IMR-90 (cell line): ENCODE results near the gene KRT82. TPM values are rescaled to one million over a fixed set of nuclear protein-coding genes. Genes with fewer than 3 reads are reported as not detected.

ENCODE experiments used
- ATAC-seq: fragments of 200-7000 bp; cut with Tn5 transposase; 2 replicates; pipeline ENCODE4 v1.9.1; 2020; ENCODE audit warnings: low read depth, mild to moderate bottlenecking, moderate library complexity
- BruUV-seq: library from RNA; stranded (reverse); fragments of 400-500 nt; replicated peaks from 2 replicates; lab custom pipeline; 2021; lab: Mats Ljungman, UMichigan
- CTCF ChIA-PET: fragments of 300-600 bp; formaldehyde crosslinking; extraction: SDS; loops from one replicate; lab custom pipeline; 2021; ENCODE audit warnings: antibody characterized with exemption; lab: Yijun Ruan, JAX
- POLR2A ChIA-PET: fragments of 300-600 bp; sonication (Branson Sonifier 250); formaldehyde crosslinking; loops from one replicate; lab custom pipeline; 2022; ENCODE audit warnings: antibody characterized with exemption; ENCODE audit not compliant: unreplicated experiment; lab: Charles Lee
- DNase-seq: peaks from one replicate; pipeline ENCODE4 v3.0.0; 2013
- H2AFZ ChIP-seq: replicated peaks from 2 replicates; pipeline ENCODE3; 2013; ENCODE audit warnings: low read length, mild to moderate bottlenecking; ENCODE audit not compliant: poor library complexity
- H2AK5ac ChIP-seq: 2 replicates; pipeline ENCODE4 v1.6.1; 2013; ENCODE audit warnings: low read depth, low read length, inconsistent platforms
- H2AK9ac ChIP-seq: replicated peaks from 2 replicates; pipeline ENCODE3; 2013; ENCODE audit warnings: mild to moderate bottlenecking, low read depth, low read length, moderate library complexity; ENCODE audit not compliant: poor library complexity
- H2BK120ac ChIP-seq: 2 replicates; pipeline ENCODE4 v1.6.1; 2013; ENCODE audit warnings: low read depth, low read length, inconsistent platforms
- H2BK15ac ChIP-seq: 3 replicates; pipeline ENCODE4 v1.6.1; 2013; ENCODE audit warnings: low read depth, low read length, inconsistent platforms
- H2BK20ac ChIP-seq: 2 replicates; pipeline ENCODE4 v1.6.1; 2013; ENCODE audit warnings: low read depth, mild to moderate bottlenecking, inconsistent platforms, low read length, moderate library complexity
- H2BK5ac ChIP-seq: 2 replicates; pipeline ENCODE4 v1.6.1; 2013; ENCODE audit warnings: mild to moderate bottlenecking, low read depth, low read length, inconsistent platforms; ENCODE audit not compliant: poor library complexity, severe bottlenecking
- H3K14ac ChIP-seq: replicated peaks from 2 replicates; pipeline ENCODE4 v1.6.1; 2013; ENCODE audit warnings: low read depth, low read length, inconsistent platforms
- H3K18ac ChIP-seq: 2 replicates; pipeline ENCODE4 v1.6.1; 2013; ENCODE audit warnings: low read depth, low read length, control low read depth
- H3K23ac ChIP-seq: 2 replicates; pipeline ENCODE4 v1.6.1; 2013; ENCODE audit warnings: low read depth, low read length, inconsistent platforms
- H3K27ac ChIP-seq: 2 replicates; pipeline ENCODE4 v1.5.1; 2013; ENCODE audit warnings: mild to moderate bottlenecking, control low read depth, low read length; ENCODE audit not compliant: insufficient read depth
- H3K27me3 ChIP-seq: 2 replicates; pipeline ENCODE4 v1.6.1; 2013; ENCODE audit warnings: low read length; ENCODE audit not compliant: control insufficient read depth, insufficient read depth
- H3K36me3 ChIP-seq: 2 replicates; pipeline ENCODE4 v1.6.1; 2013; ENCODE audit warnings: low read length, mixed read lengths; ENCODE audit not compliant: control insufficient read depth, insufficient read depth
- H3K4ac ChIP-seq: 2 replicates; pipeline ENCODE4 v1.6.1; 2013; ENCODE audit warnings: low read depth, low read length, inconsistent platforms
- H3K4me1 ChIP-seq: 2 replicates; pipeline ENCODE4 v1.6.1; 2013; ENCODE audit warnings: low read length, mixed read lengths; ENCODE audit not compliant: control insufficient read depth, insufficient read depth
- H3K4me2 ChIP-seq: 2 replicates; pipeline ENCODE4 v1.6.1; 2013; ENCODE audit warnings: low read depth, mild to moderate bottlenecking, control low read depth, low read length, moderate library complexity
- H3K4me3 ChIP-seq: 2 replicates; pipeline ENCODE4 v1.5.1; 2013; ENCODE audit warnings: low read depth, mild to moderate bottlenecking, control low read depth, low read length, moderate library complexity; ENCODE audit not compliant: insufficient read depth
- H3K56ac ChIP-seq: 2 replicates; pipeline ENCODE4 v1.6.1; 2013; ENCODE audit warnings: low read length, inconsistent platforms; ENCODE audit not compliant: insufficient read depth; ENCODE audit errors: extremely low read depth
- H3K79me1 ChIP-seq, 2 experiments: 2 replicates each; pipeline ENCODE4 v1.6.1; 2013; ENCODE audit warnings: low read length in 2 of 2, inconsistent platforms in 1 of 2, low read depth in 1 of 2
- H3K9ac ChIP-seq: 2 replicates; pipeline ENCODE4 v1.6.1; 2013; ENCODE audit warnings: low read depth, low read length, control low read depth
- H3K9me1 ChIP-seq: 2 replicates; pipeline ENCODE4 v1.6.1; 2013; ENCODE audit warnings: low read length, inconsistent platforms; ENCODE audit not compliant: insufficient read depth
- H3K9me3 ChIP-seq: 2 replicates; pipeline ENCODE4 v1.6.1; 2013; ENCODE audit warnings: low read length; ENCODE audit not compliant: control insufficient read depth, insufficient read depth
- H4K20me1 ChIP-seq: 2 replicates; pipeline ENCODE4 v1.6.1; 2013; ENCODE audit warnings: low read length, inconsistent platforms; ENCODE audit not compliant: insufficient read depth
- H4K5ac ChIP-seq: 2 replicates; pipeline ENCODE4 v1.6.1; 2013; ENCODE audit warnings: mild to moderate bottlenecking, low read depth, low read length, control low read depth
- H4K8ac ChIP-seq, 2 experiments: 2 replicates each; pipeline ENCODE4 v1.6.1; 2013; ENCODE audit warnings: low read depth in 2 of 2, low read length in 2 of 2, control low read depth in 1 of 2, inconsistent platforms in 1 of 2
- H4K91ac ChIP-seq: 2 replicates; pipeline ENCODE4 v1.6.1; 2013; ENCODE audit warnings: low read depth, low read length, inconsistent platforms; ENCODE audit not compliant: insufficient read depth
- CEBPB ChIP-seq: IDR thresholded peaks from 2 replicates; pipeline ENCODE4 v1.6.1; 2012; ENCODE audit warnings: low read depth, low read length, improper control_type of control experiment
- CHD1 ChIP-seq: IDR thresholded peaks from 2 replicates; pipeline ENCODE4 v1.6.1; 2012; ENCODE audit warnings: low read depth, low read length, improper control_type of control experiment
- WGBS, 2 experiments: methylation state at CpG; one replicate each; pipeline versions ENCODE4 v1.1.5 to v1.1.7; 2013; ENCODE audit warnings: missing lambda C conversion rate in 2 of 2; ENCODE audit not compliant: insufficient read length in 1 of 2; ENCODE audit errors: extremely low coverage in 2 of 2; 5-methylcytosine and 5-hydroxymethylcytosine counted together
- dilution Hi-C: fragments of 300-500 bp; cut with HindIII; formaldehyde crosslinking; loops from one replicate; pipeline ENCODE4 v1.14.3; 2018; ENCODE audit warnings: low sequenced_read_pairs; ENCODE audit not compliant: unreplicated experiment
- in situ Hi-C: fragments of 300-500 bp; cut with MboI; formaldehyde crosslinking; loops from 3 replicates; pipeline ENCODE4 v1.14.3; 2019; ENCODE audit warnings: low sequenced_read_pairs, inconsistent platforms, mixed read lengths
- intact Hi-C: fragments of 100-400 bp; cut with micrococcal nuclease; formaldehyde crosslinking; loops from 2 replicates; pipeline ENCODE4 v1.10.0; 2022
- polyA plus RNA-seq, 3 experiments: library from polyadenylated mRNA; depleted of rRNA; stranded (reverse); fragments of >200 nt; gene quantifications; 2 replicates each; pipeline ENCODE4 v1.2.3, GENCODE V29; 2012; ENCODE audit warnings: low replicate concordance in 1 of 3
- total RNA-seq: library from RNA; depleted of rRNA; stranded (reverse); fragments of >200 nt; gene quantifications from 2 replicates; pipeline ENCODE4 v1.2.3, GENCODE V29; 2012

The KRT82 gene
- total and polyA plus RNA-seq, 2 of the 4 experiments (the other 2 are of a cell fraction): not detected

GRCh38 chr12:52395761-52396434 is 10.2 kb downstream of the KRT82 start:
- Histone ChIP-seq H2BK120ac (no peak overlapping the region), H3K4me2 (no peak overlapping the region), H3K79me1 (no peaks in the 10 kb centered on the region), H3K56ac (no peak overlapping the region; the same call in 1 of the 2 replicates), H4K8ac (no peak overlapping the region), H3K4me1 (no peaks in the 10 kb centered on the region), H3K9me3 (no peaks in the 10 kb centered on the region), H3K36me3 (no peaks in the 10 kb centered on the region), H3K27ac (no peak overlapping the region), H2AK9ac (no peak overlapping the region), H2BK5ac (no peak overlapping the region), H2AK5ac (no peak overlapping the region), H4K91ac (no peak overlapping the region), H4K20me1 (no peaks in the 10 kb centered on the region), H3K4me3 (no peak overlapping the region), H2BK20ac (no peak overlapping the region), H4K5ac (no peak overlapping the region), H3K9ac (no peak overlapping the region), H2AFZ (no peak overlapping the region), H3K27me3 (peaks cover 39% of the 10 kb centered on the region), H3K14ac (no peak overlapping the region), H3K4ac (no peak overlapping the region), H3K23ac (no peak overlapping the region), H2BK15ac (no peak overlapping the region), H3K18ac (no peak overlapping the region), H3K9me1 (no peaks in the 10 kb centered on the region)
- ATAC-seq (no peak), DNase-seq (no peak)
- in situ Hi-C loops: no loop called here
- TF ChIP-seq CEBPB (peak; percentile 77), CHD1 (no peak)
- 10% methylated on average over 3 of the region's 20 CpGs; no CpG with 5 or more reads in 1 of the 2 experiments for WGBS, 2 experiments
- ChIA-PET POLR2A (no interaction called here), CTCF (interaction anchor here (0.6 kb wide), 1 partner anchor 34 kb away, joined by 3 read pairs; no protein-coding TSS in a partner anchor)
- dilution Hi-C loops: no loop called here
- intact Hi-C loops: no loop called here
- BruUV-seq: no TSS peak
